MM.1S (cell line): Measurements from ENCODE around the gene WDR45.
A peak's percentile ranks its signal among the peaks of the same experiment; 100 is the strongest.
"Not testable (repeated sequence)": the region's sequence is repeated elsewhere in the genome, so short reads cannot be mapped to it uniquely, and the experiment has no call there.

Source experiments
- DNase-seq: peaks from one replicate; pipeline ENCODE4 v3.0.0-alpha.2; 2015
- H2AFZ ChIP-seq: fragments of 300-600 bp; sonication (generic); 2 replicates; pipeline ENCODE4 v1.6.0; 2016; ENCODE audit warnings: antibody characterized with exemption, low read length
- H3F3A ChIP-seq: fragments of 300-600 bp; sonication (generic); 2 replicates; pipeline ENCODE4 v1.6.1; 2016; ENCODE audit warnings: mild to moderate bottlenecking, antibody characterized with exemption, low read length, moderate library complexity, mixed read lengths; ENCODE audit not compliant: insufficient read depth
- H3K27ac ChIP-seq: fragments of 300-600 bp; sonication (generic); 2 replicates; pipeline ENCODE4 v1.5.1; 2016; ENCODE audit warnings: mild to moderate bottlenecking, low read length
- H3K27me3 ChIP-seq: fragments of 300-600 bp; sonication (generic); replicated peaks from 2 replicates; pipeline ENCODE4 v1.6.0; 2016; ENCODE audit warnings: low read length; ENCODE audit not compliant: insufficient read depth
- H3K36me3 ChIP-seq: fragments of 300-600 bp; sonication (generic); replicated peaks from 2 replicates; pipeline ENCODE4 v1.6.1; 2016; ENCODE audit warnings: mild to moderate bottlenecking, low read length, mixed read lengths; ENCODE audit not compliant: insufficient read depth
- H3K4me1 ChIP-seq: fragments of 300-600 bp; sonication (generic); 2 replicates; pipeline ENCODE4 v1.6.1; 2016; ENCODE audit warnings: low read length, mixed read lengths
- H3K4me2 ChIP-seq: fragments of 300-600 bp; sonication (generic); 2 replicates; pipeline ENCODE4 v1.6.0; 2016; ENCODE audit warnings: low read depth, low read length
- H3K4me3 ChIP-seq: fragments of 300-600 bp; sonication (generic); 2 replicates; pipeline ENCODE4 v1.5.1; 2016; ENCODE audit warnings: low read length, mixed read lengths
- H3K79me2 ChIP-seq: fragments of 300-600 bp; sonication (generic); 2 replicates; pipeline ENCODE4 v1.6.1; 2016; ENCODE audit warnings: mixed run types, low read length, mixed read lengths
- H3K9ac ChIP-seq: fragments of 300-600 bp; sonication (generic); 2 replicates; pipeline ENCODE4 v1.6.1; 2016; ENCODE audit warnings: low read length, mixed read lengths
- H3K9me2 ChIP-seq: fragments of 300-600 bp; sonication (generic); replicated peaks from 2 replicates; pipeline ENCODE4 v1.6.1; 2016; ENCODE audit warnings: mild to moderate bottlenecking, low read length, mixed read lengths; ENCODE audit not compliant: insufficient read depth
- H3K9me3 ChIP-seq: fragments of 300-600 bp; sonication (generic); replicated peaks from 2 replicates; pipeline ENCODE4 v1.6.1; 2016; ENCODE audit warnings: mild to moderate bottlenecking, low read length, mixed read lengths; ENCODE audit not compliant: insufficient read depth
- H4K20me1 ChIP-seq: fragments of 300-600 bp; sonication (generic); 2 replicates; pipeline ENCODE4 v1.6.1; 2016; ENCODE audit warnings: mild to moderate bottlenecking, low read length, moderate library complexity, mixed read lengths; ENCODE audit not compliant: insufficient read depth
- EZH2 ChIP-seq: fragments of 300-600 bp; sonication (generic); optimal IDR thresholded peaks from 2 replicates; pipeline ENCODE3; 2017; ENCODE audit warnings: low read depth, mild to moderate bottlenecking, antibody characterized with exemption, low read length, mixed read lengths
- EZH2phosphoT487 ChIP-seq: fragments of 300-600 bp; sonication (generic); IDR thresholded peaks from 2 replicates; pipeline ENCODE4 v1.6.1; 2018; ENCODE audit warnings: antibody characterized with exemption, low read length
- TF ChIP-seq, protein P1 (sequence below): fragments of 300-600 bp; sonication (generic); IDR thresholded peaks from 2 replicates; pipeline ENCODE4 v1.5.1; 2016; ENCODE audit warnings: antibody characterized with exemption, low read length, mixed read lengths

The WDR45 gene

DNA sequence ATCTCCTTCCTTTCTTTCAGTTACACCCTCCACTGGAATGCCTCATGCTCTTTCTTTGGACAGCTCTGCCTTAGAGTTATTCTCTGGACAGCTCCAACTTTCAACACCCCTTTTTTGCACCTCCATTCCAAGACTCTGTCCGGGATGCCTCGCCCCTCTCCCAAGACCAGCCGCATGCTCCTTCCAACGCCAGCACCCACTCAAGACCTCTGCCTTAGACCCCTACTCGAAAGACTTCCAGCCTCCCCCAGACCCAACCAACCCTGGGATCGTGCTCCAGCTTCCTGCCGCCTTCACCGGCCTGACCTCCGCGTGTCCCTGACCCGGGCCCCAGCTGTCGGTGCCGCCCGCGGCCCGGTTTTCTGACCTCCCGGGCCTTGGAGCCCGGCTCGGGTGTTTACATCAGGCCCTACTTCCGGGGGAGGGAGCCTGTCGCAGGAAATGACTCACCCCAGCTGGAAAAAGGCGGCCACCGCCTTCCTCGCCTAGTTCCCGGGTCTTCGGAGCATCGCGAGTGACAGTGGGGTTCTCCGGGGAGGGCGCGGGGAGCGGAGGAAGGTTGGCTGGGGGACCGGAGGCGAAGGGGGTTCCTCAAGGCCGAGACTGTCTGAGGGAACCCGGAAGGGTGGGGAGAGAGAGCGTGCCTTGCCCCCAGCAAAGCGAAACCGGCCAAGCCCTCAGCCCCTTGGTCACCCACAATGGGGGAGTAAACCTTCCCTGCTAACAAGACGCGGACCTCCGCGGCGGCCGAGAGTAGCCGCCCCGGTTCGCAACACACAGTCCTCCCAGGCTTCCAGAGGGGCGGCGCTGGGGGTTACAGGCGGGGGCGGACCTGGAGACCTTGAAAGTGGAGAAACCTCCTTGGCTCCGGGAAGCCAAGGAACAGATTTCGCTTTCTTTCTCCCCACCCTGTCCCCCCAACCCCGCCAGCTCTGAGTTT is at the start of gene WDR45:
Gene WDR45, minus strand, starts transcription at position 399 of the 940 bp plus-strand sequence. CDS start 1,792 bp downstream, outside the sequence.
- Histone ChIP-seq H2AFZ (peak within 1 kb of the TSS; percentile 53), H3F3A (no peaks in the 10 kb centered on the region), H3K27me3 (no peaks in the 10 kb centered on the region), H3K36me3 (no peaks in the 10 kb centered on the region), H3K79me2 (0 out of 2 replicates have a peak, but pooled peaks cover 2% of the 10 kb centered on the region), H3K9me2 (no peaks in the 10 kb centered on the region), H3K4me1 (no peaks in the 10 kb centered on the region), H3K9ac (peak within 1 kb of the TSS; percentile 91), H3K4me2 (peak within 1 kb of the TSS; percentile 68), H3K4me3 (peak within 1 kb of the TSS; percentile 79), H4K20me1 (no peaks in the 10 kb centered on the region), H3K27ac (peak within 1 kb of the TSS; percentile 66; the same call in 1 of the 2 replicates), H3K9me3 (no peaks in the 10 kb centered on the region)
- DNase-seq: peak; percentile 53
- no peak for TF ChIP-seq EZH2phosphoT487
- TF ChIP-seq, protein P1, sequence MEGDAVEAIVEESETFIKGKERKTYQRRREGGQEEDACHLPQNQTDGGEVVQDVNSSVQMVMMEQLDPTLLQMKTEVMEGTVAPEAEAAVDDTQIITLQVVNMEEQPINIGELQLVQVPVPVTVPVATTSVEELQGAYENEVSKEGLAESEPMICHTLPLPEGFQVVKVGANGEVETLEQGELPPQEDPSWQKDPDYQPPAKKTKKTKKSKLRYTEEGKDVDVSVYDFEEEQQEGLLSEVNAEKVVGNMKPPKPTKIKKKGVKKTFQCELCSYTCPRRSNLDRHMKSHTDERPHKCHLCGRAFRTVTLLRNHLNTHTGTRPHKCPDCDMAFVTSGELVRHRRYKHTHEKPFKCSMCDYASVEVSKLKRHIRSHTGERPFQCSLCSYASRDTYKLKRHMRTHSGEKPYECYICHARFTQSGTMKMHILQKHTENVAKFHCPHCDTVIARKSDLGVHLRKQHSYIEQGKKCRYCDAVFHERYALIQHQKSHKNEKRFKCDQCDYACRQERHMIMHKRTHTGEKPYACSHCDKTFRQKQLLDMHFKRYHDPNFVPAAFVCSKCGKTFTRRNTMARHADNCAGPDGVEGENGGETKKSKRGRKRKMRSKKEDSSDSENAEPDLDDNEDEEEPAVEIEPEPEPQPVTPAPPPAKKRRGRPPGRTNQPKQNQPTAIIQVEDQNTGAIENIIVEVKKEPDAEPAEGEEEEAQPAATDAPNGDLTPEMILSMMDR: no peak
- TF ChIP-seq EZH2: no peak

DNA sequence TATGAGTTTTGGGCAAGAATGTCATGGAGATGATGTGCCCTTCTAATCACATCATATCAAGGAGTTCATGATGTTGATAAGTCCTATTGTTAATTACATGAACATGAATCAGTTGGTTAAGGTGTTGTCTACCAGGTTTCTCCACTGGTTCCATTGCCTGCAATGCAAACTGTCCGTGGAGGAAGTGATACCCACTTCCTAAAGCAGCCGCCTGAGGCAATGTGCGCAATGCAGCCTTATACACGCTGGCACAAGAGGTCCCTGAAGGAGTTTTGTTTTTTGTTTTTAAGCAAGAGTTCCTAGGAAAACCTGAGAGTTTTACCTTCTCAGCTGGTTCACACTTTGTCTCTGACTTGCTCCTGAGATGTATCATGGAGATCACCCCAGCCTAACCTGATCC is 49.7 kb upstream of the WDR45 start:
- Histone ChIP-seq H3K27me3 (no peaks in the 10 kb centered on the region), H3K4me3 (no peak overlapping the region), H4K20me1 (no peaks in the 10 kb centered on the region), H3K4me1 (no peaks in the 10 kb centered on the region), H3K9me3 (no peaks in the 10 kb centered on the region), H3K27ac (no peak overlapping the region), H3K79me2 (no peaks in the 10 kb centered on the region), H3K4me2 (no peak overlapping the region), H3K9me2 (no peaks in the 10 kb centered on the region), H3K9ac (no peak overlapping the region), H3F3A (no peaks in the 10 kb centered on the region), H3K36me3 (no peaks in the 10 kb centered on the region), H2AFZ (no peak overlapping the region)
- no peak for DNase-seq
- TF ChIP-seq EZH2phosphoT487: no peak
- no peak for TF ChIP-seq EZH2
- TF ChIP-seq, protein P1: no peak

DNA sequence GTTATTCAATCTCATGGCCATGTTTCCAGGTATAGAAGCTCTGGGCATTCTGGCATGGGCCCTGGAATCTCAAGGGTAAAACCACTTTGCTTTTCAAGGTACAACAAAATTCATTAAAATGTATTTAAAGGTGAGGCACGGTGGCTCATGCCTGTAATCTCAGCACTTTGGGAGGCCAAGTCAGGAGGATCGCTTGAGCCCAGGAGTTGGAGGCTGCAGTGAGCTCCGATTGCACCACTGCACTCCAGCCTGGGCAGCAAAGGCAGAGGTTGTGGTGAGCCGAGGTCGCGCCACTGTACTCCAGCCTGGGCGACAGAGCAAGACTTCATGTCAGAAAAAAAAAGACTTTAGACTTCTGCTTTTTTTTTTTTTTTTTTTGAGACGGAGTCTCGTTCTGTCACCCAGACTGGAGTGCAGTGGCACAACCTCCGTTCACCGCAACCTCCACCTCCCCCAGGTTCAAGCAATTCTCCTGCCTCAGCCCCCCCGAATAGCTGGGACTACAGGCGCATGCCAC is 48.1 kb upstream of the WDR45 start:
- not testable (repeated sequence) for H3K27me3 ChIP-seq, H2AFZ ChIP-seq, H3K27ac ChIP-seq, H4K20me1 ChIP-seq, H3F3A ChIP-seq, H3K4me3 ChIP-seq, H3K4me1 ChIP-seq, H3K9ac ChIP-seq, DNase-seq, H3K9me3 ChIP-seq, H3K79me2 ChIP-seq, H3K9me2 ChIP-seq, H3K4me2 ChIP-seq, H3K36me3 ChIP-seq
